ENCODE measurements around the gene ZNRF1. TPM values are rescaled to one million over a fixed set of nuclear protein-coding genes. Genes with fewer than 3 reads are reported as not detected.

Gene ZNRF1
- total and polyA plus RNA-seq, 2 of the 13 experiments (the other 11 are each of a cell fraction or from before 2014, with no cell fraction given): 43.9 to 58.7 TPM

- peak; percentile 75; the same call in 1 of the 2 replicates for TF ChIP-seq NAIF1 (CRISPR knock-in tag; IDR thresholded peaks at IDR 0.05; ENCODE audit: borderline replicate concordance)
- TF ChIP-seq GATAD2A (CRISPR knock-in tag; IDR thresholded peaks at IDR 0.05): peak; percentile 96
- TF ChIP-seq ZNF644 (CRISPR knock-in tag; IDR thresholded peaks at IDR 0.05; ENCODE audit: low read depth): 0 out of 2 replicates have a peak, but pooled peaks have one; percentile 52
- TF ChIP-seq ASH2L (IDR thresholded peaks at IDR 0.05; ENCODE audit: insufficient read length, low read depth, low read length): peak; percentile 98
- TF ChIP-seq JUN (CRISPR knock-in tag; IDR thresholded peaks at IDR 0.05): 0 out of 2 replicates have a peak, but pooled peaks have one; percentile 20
- TF ChIP-seq ZNF281 (CRISPR knock-in tag; IDR thresholded peaks at IDR 0.05; ENCODE audit: borderline replicate concordance): peak; percentile 20; the same call in 1 of the 2 replicates
- TF ChIP-seq MED8 (CRISPR knock-in tag; IDR thresholded peaks at IDR 0.05; ENCODE audit: insufficient replicate concordance): peak; percentile 52
- TF ChIP-seq ZNF160 (CRISPR knock-in tag; IDR thresholded peaks at IDR 0.05): 0 out of 2 replicates have a peak, but pooled peaks have one; percentile 30
- TF ChIP-seq POLR2AphosphoS2 (IDR thresholded peaks at IDR 0.05; ENCODE audit: low read depth, low read length): no peak
- no peak for TF ChIP-seq XRCC5 (optimal IDR thresholded peaks at IDR 0.05; ENCODE audit: low read length)
- peak; percentile 97 for TF ChIP-seq ISL2 (CRISPR knock-in tag; IDR thresholded peaks at IDR 0.05)
- peak; percentile 78 for TF ChIP-seq ZNF605 (CRISPR knock-in tag; IDR thresholded peaks at IDR 0.05)
- TF ChIP-seq RARA (CRISPR knock-in tag; IDR thresholded peaks at IDR 0.05): peak; percentile 70
- no peak for TF ChIP-seq TAF15 (IDR thresholded peaks at IDR 0.05; ENCODE audit: low read depth, low read length, poor library complexity, severe bottlenecking)
- TF ChIP-seq ZNF746 (CRISPR knock-in tag; IDR thresholded peaks at IDR 0.05): no peak; the same call in 1 of the 2 replicates
- TF ChIP-seq ZNF770 (CRISPR knock-in tag; IDR thresholded peaks at IDR 0.05): no peak
- peak; percentile 66 for TF ChIP-seq ZNF574 (CRISPR knock-in tag; IDR thresholded peaks at IDR 0.05)
- TF ChIP-seq HOXA3 (CRISPR knock-in tag; IDR thresholded peaks at IDR 0.05): peak; percentile 63; the same call in 1 of the 2 replicates
- TF ChIP-seq ZNF441 (CRISPR knock-in tag; IDR thresholded peaks at IDR 0.05; ENCODE audit: borderline replicate concordance): no peak
- TF ChIP-seq HOXD1 (CRISPR knock-in tag; IDR thresholded peaks at IDR 0.05): peak; percentile 64
Observed at GRCh38 chr16:74991593-74992403, 7.0 kb upstream of the ZNRF1 start (continued).

Measured in HepG2 (cell line).